Activated T-helper 1 cell treated with anti-CD3 and anti-CD28 coated beads, Interleukin-2, amount 50 U/mL, for 16 hours (primary cell): ENCODE results near the gene ABHD12B.

Experiments used
- DNase-seq, 2 donors: peaks; one replicate each; pipeline ENCODE4 v3.0.0-alpha.2; 2020; ENCODE audit warnings: low read depth in 1 of 2, low spot score in 1 of 2

ABHD12B gene

GRCh38 chr14:50837850-50838470 lies 33.9 kb upstream of the ABHD12B start:
- no peak for DNase-seq

- no peak for DNase-seq
Measured at GRCh38 chr14:50839048-50839447, 32.8 kb upstream of the ABHD12B start.

- DNase-seq, result no peak
Measured at GRCh38 chr14:50839691-50840090, 32.2 kb upstream of the ABHD12B start.

GRCh38 chr14:50844391-50844790 lies 27.5 kb upstream of the ABHD12B start:
- DNase-seq, result no peak

- no peak for DNase-seq
Measured at GRCh38 chr14:50845166-50845565, 26.7 kb upstream of the ABHD12B start.

- no peak for DNase-seq
Measured at GRCh38 chr14:50846226-50846880, 25.5 kb upstream of the ABHD12B start.

GRCh38 chr14:50853891-50854290 lies 18.0 kb upstream of the ABHD12B start:
- no peak for DNase-seq

GRCh38 chr14:50854521-50854920 lies 17.3 kb upstream of the ABHD12B start:
- no peak for DNase-seq

- no peak for DNase-seq
Measured at GRCh38 chr14:50855558-50855957, 16.3 kb upstream of the ABHD12B start.

- no peak for DNase-seq
Measured at GRCh38 chr14:50856660-50857059, 15.2 kb upstream of the ABHD12B start.

- DNase-seq, result no peak
Measured at GRCh38 chr14:50859296-50859624, 12.6 kb upstream of the ABHD12B start.

- DNase-seq, result peak; percentile 74 to 87
Measured at GRCh38 chr14:50860478-50861086, 11.3 kb upstream of the ABHD12B start.

- no peak for DNase-seq
Measured at GRCh38 chr14:50862036-50862570, 9.8 kb upstream of the ABHD12B start.

GRCh38 chr14:50864237-50864636 lies 7.6 kb upstream of the ABHD12B start:
- DNase-seq, result no peak

- DNase-seq, result no peak
Measured at GRCh38 chr14:50864946-50865345, 6.9 kb upstream of the ABHD12B start.

- DNase-seq, result no peak
Measured at GRCh38 chr14:50865391-50866076, 6.3 kb upstream of the ABHD12B start.

- DNase-seq, result no peak
Measured at GRCh38 chr14:50871228-50871627, 625 bp upstream of the ABHD12B start.

- no peak for DNase-seq
Measured at GRCh38 chr14:50874757-50875156, 2.9 kb downstream of the ABHD12B start.

GRCh38 chr14:50875359-50876070 lies 3.7 kb downstream of the ABHD12B start:
- DNase-seq, result peak; percentile 13 to 24

- DNase-seq, result no peak
Measured at GRCh38 chr14:50882932-50883826, 11.3 kb downstream of the ABHD12B start.
